Hippocampal formation (tissue), 2 donors: Measurements from ENCODE around the gene HIVEP1.

Source experiments
- DNase-seq, 2 donors: peaks; one replicate each; lab custom pipeline; 2025; lab: John Stamatoyannopoulos, UW

The HIVEP1 gene

DNA sequence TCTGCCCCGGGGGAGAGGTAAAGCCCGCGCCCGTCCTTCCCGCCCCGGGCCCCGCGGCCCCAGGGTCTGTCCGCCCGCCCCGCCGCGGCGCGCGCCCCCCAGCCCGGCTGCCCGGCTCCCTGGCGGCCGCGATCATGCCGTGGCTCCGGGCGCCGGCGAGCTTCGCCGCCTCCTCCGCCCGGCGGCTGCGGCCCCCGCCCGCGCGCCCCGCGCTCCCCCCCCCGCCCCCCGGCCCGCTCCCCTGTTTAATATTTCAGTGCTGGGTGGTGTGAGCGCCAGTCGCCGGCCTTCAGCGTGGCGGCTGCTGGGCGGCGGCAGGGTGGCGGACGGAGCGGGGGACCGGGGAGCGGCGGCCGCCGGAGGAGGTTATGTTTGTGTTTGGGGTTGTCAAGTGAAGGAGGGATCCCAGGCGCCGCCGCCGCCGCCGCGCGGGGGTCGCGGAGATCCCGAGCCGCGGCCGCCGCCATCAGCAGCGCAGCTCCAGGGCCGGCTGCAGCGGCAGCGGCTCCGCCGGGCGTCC lies at the start of gene HIVEP1:
Gene HIVEP1, plus strand, starts transcription at position 275 of the 520 bp plus-strand sequence. CDS start 3,317 bp downstream, outside the sequence.
- DNase-seq = peak; percentile 53 to 58

GRCh38 chr6:11963756-11964500 lies 48.2 kb upstream of the HIVEP1 start:
- DNase-seq = no peak

GRCh38 chr6:11964729-11965335 lies 47.3 kb upstream of the HIVEP1 start:
- DNase-seq = no peak

- no peak for DNase-seq
Observed at GRCh38 chr6:11965499-11965898, 46.6 kb upstream of the HIVEP1 start.

DNA sequence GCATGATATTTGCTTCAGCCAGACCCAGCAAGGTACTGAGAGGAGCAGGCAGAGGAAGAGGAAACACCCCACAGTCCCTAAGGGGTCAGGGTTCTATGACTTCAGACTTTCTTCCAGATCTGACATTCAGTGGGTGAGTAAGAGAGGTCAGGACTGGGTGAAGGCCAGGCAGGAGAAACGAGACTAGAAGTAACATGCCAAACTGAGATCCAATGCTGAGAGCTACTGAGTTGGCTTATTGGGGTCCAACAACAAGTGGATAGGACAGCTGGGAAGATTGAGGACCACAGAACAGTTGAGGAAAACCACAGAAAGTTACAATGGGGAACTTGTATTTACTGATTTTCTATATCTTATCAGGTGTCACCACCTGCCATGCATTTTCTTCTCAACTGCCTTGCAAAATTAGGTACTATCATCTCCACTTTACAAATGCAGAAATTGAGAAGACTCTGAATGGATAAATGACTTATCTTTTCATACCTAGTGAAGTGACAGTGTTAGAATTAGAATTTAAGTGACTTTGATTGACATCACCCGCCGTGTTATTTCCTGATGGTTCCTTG lies 43.8 kb upstream of the HIVEP1 start:
- no peak for DNase-seq

DNA sequence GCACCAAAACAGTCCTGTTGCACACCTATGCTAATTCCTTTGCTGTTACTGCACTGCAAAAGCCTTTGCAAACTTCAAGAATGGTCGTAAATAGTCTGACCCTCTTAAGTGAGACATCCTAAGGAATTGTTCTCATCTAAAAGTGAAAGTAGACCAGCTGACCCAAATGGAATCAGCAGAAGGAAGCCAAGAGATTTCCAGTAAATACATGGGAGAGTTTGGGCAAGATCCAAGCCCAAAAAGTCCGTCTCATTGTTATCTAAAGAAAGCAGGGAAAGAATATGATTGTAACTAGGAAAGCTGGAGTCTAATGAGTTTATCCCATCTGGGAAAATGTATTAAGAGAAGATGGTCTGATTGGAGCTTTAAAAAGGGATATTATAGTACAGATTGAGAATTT lies 43.0 kb upstream of the HIVEP1 start:
- no peak for DNase-seq

DNA sequence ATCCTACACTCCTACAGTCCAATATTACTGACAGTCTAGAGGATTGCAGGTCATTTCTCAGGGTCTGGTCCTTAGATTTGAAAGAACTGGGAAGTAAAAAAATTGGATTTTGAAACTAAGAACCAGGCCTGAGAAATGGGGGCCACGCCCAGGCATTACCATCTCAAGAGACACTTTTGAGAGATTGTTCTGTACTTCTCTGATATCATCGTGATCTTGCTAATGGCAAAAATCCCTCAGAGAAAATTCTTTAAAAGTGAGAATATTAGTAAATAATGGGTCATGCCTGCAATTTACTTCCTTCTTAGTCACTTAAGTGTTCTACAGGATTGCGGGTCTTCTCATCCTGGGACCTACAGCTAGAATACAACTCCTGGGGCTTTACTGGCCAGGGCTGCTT lies 42.0 kb upstream of the HIVEP1 start:
- DNase-seq = no peak

- DNase-seq = no peak
Observed at GRCh38 chr6:11971154-11971553, 41.0 kb upstream of the HIVEP1 start.

- DNase-seq = no peak
Observed at GRCh38 chr6:11972270-11972669, 39.8 kb upstream of the HIVEP1 start.

DNA sequence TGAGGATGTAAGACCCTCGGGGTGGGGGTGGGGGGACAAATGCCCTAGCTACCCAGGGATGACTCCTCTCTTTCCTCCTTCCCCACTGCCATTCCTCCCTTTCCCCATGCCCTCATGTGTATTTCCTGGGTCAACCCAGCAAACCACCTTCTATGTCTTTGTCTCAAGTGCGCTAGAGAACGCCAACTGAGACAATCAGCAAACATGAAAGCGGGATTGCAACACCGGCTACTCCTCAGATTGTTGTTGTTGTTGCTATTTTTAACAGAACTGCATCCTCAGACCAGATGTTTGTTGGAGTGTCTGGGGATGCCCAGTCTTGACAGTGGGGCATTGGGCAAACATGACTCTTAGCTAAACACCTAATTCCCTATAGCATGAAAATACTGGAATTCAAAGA lies 39.3 kb upstream of the HIVEP1 start:
- DNase-seq = no peak

GRCh38 chr6:11973238-11973637 lies 38.9 kb upstream of the HIVEP1 start:
- no peak for DNase-seq

- DNase-seq = no peak
Observed at GRCh38 chr6:11974089-11974488, 38.0 kb upstream of the HIVEP1 start.

- peak in 1 of 2 donors; percentile 0 for DNase-seq
Observed at GRCh38 chr6:11975353-11975977, 36.6 kb upstream of the HIVEP1 start.

- DNase-seq = no peak
Observed at GRCh38 chr6:11976489-11976888, 35.6 kb upstream of the HIVEP1 start.

GRCh38 chr6:11977193-11977592 lies 34.9 kb upstream of the HIVEP1 start:
- no peak for DNase-seq

DNA sequence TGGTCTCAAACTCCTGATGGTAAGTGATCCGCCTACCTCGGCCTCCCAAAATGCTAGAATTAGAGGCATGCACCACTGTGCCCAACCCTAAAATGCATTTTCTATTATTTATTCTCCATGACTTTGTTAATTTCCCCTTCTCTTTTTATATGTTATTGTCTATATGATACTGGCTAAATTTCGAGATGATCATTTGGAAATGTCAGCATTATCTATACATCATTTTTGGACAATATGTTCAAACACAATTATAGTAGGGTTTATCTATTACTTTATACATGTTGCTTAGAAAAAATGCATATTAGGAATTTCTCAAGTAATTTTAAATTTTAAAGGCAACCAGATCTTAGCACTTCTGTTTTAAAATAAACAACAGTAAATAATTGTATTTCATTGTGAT lies 34.4 kb upstream of the HIVEP1 start:
- no peak for DNase-seq

DNA sequence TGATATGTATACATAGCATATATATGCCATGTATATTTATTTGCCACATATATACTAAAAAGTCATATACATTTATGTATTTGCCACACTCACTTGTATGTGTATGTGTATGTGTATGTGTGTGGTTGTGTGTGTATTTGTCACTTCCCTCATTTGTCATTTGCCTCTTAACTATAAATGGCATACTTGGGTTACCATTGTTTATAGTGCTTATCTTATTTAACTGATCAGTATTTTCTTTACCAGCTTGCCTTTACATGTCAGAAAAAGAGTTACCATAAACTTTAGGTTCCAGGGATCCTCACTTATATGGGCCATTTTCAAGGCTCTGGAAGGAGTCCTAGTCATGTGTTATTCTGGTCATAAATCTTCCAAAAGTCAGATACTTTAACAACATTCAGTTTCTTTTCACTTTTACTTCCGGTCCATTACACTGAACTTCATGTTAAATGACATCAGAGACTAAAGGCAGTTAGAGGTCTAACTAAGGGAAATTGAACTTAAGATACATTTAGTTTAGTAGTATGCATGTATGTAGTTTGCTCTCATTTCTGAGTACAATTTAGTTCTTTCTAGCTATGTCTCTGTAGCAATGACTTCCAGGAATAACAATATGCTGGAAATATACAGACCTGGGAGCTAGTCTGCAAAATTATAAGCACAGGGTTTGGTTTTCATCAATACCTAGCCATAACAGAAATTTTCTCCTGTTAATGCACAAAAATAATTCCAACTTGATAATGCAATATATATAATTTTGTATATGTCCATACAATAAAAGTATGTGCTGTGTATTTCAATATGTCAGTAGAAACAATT lies 33.7 kb upstream of the HIVEP1 start:
- DNase-seq = no peak

DNA sequence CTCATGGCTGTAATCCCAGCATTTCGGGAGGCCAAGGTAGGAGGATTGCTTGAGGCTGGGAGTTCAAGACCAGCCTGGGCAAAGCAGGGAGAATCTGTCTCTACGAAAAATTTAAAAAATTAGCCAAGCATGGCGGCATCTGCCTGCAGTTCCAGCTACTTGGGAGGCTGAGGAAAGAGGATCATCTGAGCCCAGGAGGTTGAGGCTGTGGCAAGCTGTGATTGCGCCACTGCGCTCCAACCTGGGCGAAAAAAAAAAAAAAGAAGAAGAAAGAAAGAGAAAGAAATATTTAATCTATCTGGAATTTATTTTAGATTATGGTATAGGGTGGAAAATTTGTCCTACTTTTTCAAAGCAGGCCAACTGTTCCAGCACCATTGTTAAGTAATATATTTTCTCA lies 32.2 kb upstream of the HIVEP1 start:
- no peak for DNase-seq

GRCh38 chr6:11983306-11983705 lies 28.8 kb upstream of the HIVEP1 start:
- DNase-seq = no peak

DNA sequence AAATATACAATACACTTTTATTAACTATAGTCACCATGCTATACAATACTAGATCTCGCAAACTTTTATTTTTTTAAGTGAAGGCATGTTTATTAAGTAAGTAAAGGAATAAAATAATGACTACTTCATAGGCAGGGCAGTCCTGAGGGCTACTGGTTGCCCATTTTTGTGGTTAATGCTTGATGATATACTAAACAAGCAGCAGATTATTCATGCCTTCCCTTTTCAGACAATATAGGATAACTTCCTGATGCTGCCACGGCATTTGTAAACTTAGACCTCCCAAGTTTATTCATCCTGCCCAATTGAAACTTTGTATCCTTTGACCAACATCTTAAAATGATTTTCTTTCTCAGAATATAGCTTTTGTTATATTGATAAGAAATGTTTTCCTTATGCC lies 24.7 kb upstream of the HIVEP1 start:
- DNase-seq = no peak

- no peak for DNase-seq
Observed at GRCh38 chr6:11989386-11989785, 22.7 kb upstream of the HIVEP1 start.

GRCh38 chr6:11992086-11992485 lies 20.0 kb upstream of the HIVEP1 start:
- DNase-seq = no peak
